HG02642 (cell line): Measurements from ENCODE around the gene MAP3K4.
"Not testable (repeated sequence)": the region's sequence is repeated elsewhere in the genome, so short reads cannot be mapped to it uniquely, and the experiment has no call there.

Experiments
- ATAC-seq: cut with Tn5 transposase; IDR thresholded peaks from one replicate; pipeline ENCODE4 v1.9.1; 2021; ENCODE audit warnings: mild to moderate bottlenecking; ENCODE audit not compliant: unreplicated experiment, poor library complexity

MAP3K4 gene

GRCh38 chr6:161111261-161111660 is 119.7 kb downstream of the MAP3K4 start:
- no peak for ATAC-seq

- ATAC-seq, result no peak
Measured at GRCh38 chr6:161115468-161115867, 123.9 kb downstream of the MAP3K4 start.

GRCh38 chr6:161116554-161116953 is 125.0 kb downstream of the MAP3K4 start:
- ATAC-seq, result no peak

GRCh38 chr6:161117308-161117707 is 125.7 kb downstream of the MAP3K4 start:
- ATAC-seq, result no peak

- ATAC-seq, result no peak
Measured at GRCh38 chr6:161117942-161118341, 126.4 kb downstream of the MAP3K4 start.

- ATAC-seq, result not testable (repeated sequence)
Measured at GRCh38 chr6:161123319-161123718, 131.8 kb downstream of the MAP3K4 start.

GRCh38 chr6:161125591-161125990 is 134.0 kb downstream of the MAP3K4 start:
- no peak for ATAC-seq

- no peak for ATAC-seq
Measured at GRCh38 chr6:161127071-161127740, 135.6 kb downstream of the MAP3K4 start.

GRCh38 chr6:161128230-161128629 is 136.7 kb downstream of the MAP3K4 start:
- no peak for ATAC-seq

- ATAC-seq, result no peak
Measured at GRCh38 chr6:161128680-161129196, 137.2 kb downstream of the MAP3K4 start.

GRCh38 chr6:161130541-161130940 is 139.0 kb downstream of the MAP3K4 start:
- no peak for ATAC-seq

GRCh38 chr6:161130967-161131766 is 139.6 kb downstream of the MAP3K4 start:
- ATAC-seq, result no peak

GRCh38 chr6:161132384-161132783 is 140.8 kb downstream of the MAP3K4 start:
- no peak for ATAC-seq

GRCh38 chr6:161133963-161134362 is 142.4 kb downstream of the MAP3K4 start:
- no peak for ATAC-seq

- ATAC-seq, result no peak
Measured at GRCh38 chr6:161134550-161135298, 143.2 kb downstream of the MAP3K4 start.

- ATAC-seq, result no peak
Measured at GRCh38 chr6:161135695-161136591, 144.4 kb downstream of the MAP3K4 start.

GRCh38 chr6:161136655-161137054 is 145.1 kb downstream of the MAP3K4 start:
- no peak for ATAC-seq

GRCh38 chr6:161137320-161137719 is 145.8 kb downstream of the MAP3K4 start:
- no peak for ATAC-seq

- ATAC-seq, result no peak
Measured at GRCh38 chr6:161137839-161138542, 146.4 kb downstream of the MAP3K4 start.
